Measurements from ENCODE around the gene TRAPPC5.

DNA sequence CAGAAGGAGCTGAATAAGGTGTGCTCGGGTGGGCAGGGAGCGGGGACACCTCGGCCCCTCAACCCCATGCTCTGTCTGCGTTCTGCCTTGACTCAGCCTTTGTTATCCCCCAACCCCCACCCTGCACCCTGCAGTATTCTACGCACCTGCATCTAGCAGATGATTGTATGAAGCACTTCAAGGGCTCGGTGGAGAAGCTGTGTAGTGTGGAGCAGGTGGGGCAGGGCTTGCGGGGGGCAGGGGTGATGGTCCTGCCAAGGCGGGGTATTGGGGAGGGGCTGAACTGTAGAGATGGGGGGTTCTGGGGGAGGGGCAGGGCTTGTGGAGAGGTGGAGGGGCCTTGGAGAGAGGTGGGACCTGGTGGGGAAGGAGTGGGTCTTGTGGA lies 37.6 kb upstream of the TRAPPC5 start:
- TF ChIP-seq, protein P1, sequence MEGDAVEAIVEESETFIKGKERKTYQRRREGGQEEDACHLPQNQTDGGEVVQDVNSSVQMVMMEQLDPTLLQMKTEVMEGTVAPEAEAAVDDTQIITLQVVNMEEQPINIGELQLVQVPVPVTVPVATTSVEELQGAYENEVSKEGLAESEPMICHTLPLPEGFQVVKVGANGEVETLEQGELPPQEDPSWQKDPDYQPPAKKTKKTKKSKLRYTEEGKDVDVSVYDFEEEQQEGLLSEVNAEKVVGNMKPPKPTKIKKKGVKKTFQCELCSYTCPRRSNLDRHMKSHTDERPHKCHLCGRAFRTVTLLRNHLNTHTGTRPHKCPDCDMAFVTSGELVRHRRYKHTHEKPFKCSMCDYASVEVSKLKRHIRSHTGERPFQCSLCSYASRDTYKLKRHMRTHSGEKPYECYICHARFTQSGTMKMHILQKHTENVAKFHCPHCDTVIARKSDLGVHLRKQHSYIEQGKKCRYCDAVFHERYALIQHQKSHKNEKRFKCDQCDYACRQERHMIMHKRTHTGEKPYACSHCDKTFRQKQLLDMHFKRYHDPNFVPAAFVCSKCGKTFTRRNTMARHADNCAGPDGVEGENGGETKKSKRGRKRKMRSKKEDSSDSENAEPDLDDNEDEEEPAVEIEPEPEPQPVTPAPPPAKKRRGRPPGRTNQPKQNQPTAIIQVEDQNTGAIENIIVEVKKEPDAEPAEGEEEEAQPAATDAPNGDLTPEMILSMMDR (optimal IDR thresholded peaks at IDR 0.05 in 1 of 3, IDR thresholded peaks at IDR 0.05 in 1 of 3, conservative IDR thresholded peaks at IDR 0.05 in 1 of 3; ENCODE audit: extremely low read depth in 1 of 3, insufficient read depth in 2 of 3, low read length in 3 of 3), result no peak
- TF ChIP-seq EZH2 (IDR thresholded peaks at IDR 0.05; ENCODE audit: low read length), result no peak

Measured in keratinocyte (primary cell).